Upper lobe of left lung (tissue), 6 donors: ENCODE measurements around the gene GPR89B. TPM values are rescaled to one million over a fixed set of nuclear protein-coding genes. Genes with fewer than 3 reads are reported as not detected.
"Not testable (repeated sequence)": the region's sequence is repeated elsewhere in the genome, so short reads cannot be mapped to it uniquely, and the experiment has no call there.

ENCODE experiments used
- ATAC-seq, 2 donors: fragments of 200-7000 bp; cut with Tn5 transposase; one replicate each; pipeline ENCODE4 v1.9.1; 2022; ENCODE audit warnings: mild to moderate bottlenecking in 2 of 2, moderate library complexity in 2 of 2; ENCODE audit not compliant: low FRiP score in 2 of 2
- DNase-seq, 2 donors: peaks; one replicate each; pipeline ENCODE4 v3.0.0-alpha.2; 2019 to 2020
- H3K27ac ChIP-seq, 4 donors: fragments of 200-600 bp; sonication (generic); one replicate each; pipeline ENCODE4 v1.5.1; 2016 to 2019
- H3K27me3 ChIP-seq, 4 donors: fragments of 200-600 bp; sonication (generic); one replicate each; pipeline ENCODE4 v1.5.1; 2017 to 2019
- H3K36me3 ChIP-seq, 4 donors: fragments of 200-600 bp; sonication (generic); one replicate each; pipeline ENCODE4 v1.5.1; 2016 to 2019
- H3K4me1 ChIP-seq, 4 donors: fragments of 200-600 bp; sonication (generic); one replicate each; pipeline ENCODE4 v1.5.1; 2018 to 2019
- H3K4me3 ChIP-seq, 4 donors: fragments of 200-600 bp; sonication (generic); one replicate each; pipeline ENCODE4 v1.5.1; 2017 to 2019; ENCODE audit warnings: mild to moderate bottlenecking in 2 of 4, moderate library complexity in 1 of 4
- H3K9me3 ChIP-seq, 4 donors: fragments of 200-600 bp; sonication (generic); one replicate each; pipeline ENCODE4 v1.5.1; 2018 to 2019
- WGBS, 2 donors: methylation state at CpG; one replicate each; pipeline ENCODE4 v1.1.5; 2017 to 2018; 5-methylcytosine and 5-hydroxymethylcytosine counted together
- total RNA-seq, 6 donors: library from RNA; depleted of rRNA in 4 of 6; stranded (reverse); fragments of >200 nt in 4 of 6; gene quantifications; one replicate each; pipeline versions ENCODE4 v1.1.0 to v1.2.1, GENCODE V29; 2016 to 2021
- donor health status: DM: no; HTN: no; CAD: no; lungs with moderate emphysema.
- donor health status: DM: no; HTN: yes; CAD: no; lungs with severe emphysema.

The GPR89B gene
- total RNA-seq, 6 donors from 2014 or later: 10.5 to 43.0 (median 20.3) TPM

DNA sequence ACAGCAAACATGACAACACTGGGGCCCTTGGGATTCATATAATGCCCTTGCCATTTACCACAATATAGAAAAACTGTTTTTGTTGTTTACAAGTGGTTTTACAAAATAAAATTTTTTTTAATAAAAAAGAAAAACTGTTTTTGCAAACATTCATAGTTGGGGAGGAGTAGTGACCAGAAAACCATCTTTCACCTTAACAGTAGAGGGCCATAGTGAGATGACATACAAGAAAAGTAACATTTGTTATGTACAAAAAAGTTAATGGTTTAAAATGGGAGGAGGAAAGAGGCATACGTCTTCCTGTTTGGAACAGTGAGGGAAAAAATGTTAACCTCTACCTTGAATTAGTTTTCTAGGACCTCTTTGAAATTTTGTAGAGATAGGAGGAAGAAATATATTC, 30.7 kb downstream of the GPR89B start:
- H3K4me3 ChIP-seq, H3K4me1 ChIP-seq, ATAC-seq, H3K27ac ChIP-seq, H3K9me3 ChIP-seq, H3K36me3 ChIP-seq, DNase-seq, H3K27me3 ChIP-seq: not testable (repeated sequence)
- 53 to 75% methylated on average over 1 of the region's 1 CpG for WGBS, 2 donors

DNA sequence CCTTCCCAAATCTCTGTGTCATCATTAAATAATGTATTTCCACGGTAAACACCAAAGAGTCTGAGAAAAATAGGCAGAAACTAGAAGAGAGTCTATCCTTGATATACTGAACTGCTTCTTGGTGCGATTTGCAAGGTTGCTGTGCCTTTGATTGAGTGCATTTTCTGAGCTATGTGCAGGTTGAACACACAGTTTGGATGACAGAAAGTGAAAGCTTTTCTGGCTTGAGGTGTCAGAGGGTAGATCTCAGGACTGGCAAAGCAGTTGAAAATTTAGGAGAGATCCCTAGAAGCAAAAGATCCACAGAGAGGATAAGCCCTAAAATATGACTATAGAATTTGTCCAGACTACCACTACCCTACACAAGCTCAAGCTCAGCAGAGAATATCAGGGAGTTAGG, 31.5 kb downstream of the GPR89B start:
- not testable (repeated sequence) for H3K9me3 ChIP-seq, H3K4me1 ChIP-seq, ATAC-seq, H3K36me3 ChIP-seq, H3K4me3 ChIP-seq, H3K27ac ChIP-seq, H3K27me3 ChIP-seq, DNase-seq
- WGBS, 2 donors: 86 to 98% methylated on average over 2 of the region's 2 CpGs

DNA sequence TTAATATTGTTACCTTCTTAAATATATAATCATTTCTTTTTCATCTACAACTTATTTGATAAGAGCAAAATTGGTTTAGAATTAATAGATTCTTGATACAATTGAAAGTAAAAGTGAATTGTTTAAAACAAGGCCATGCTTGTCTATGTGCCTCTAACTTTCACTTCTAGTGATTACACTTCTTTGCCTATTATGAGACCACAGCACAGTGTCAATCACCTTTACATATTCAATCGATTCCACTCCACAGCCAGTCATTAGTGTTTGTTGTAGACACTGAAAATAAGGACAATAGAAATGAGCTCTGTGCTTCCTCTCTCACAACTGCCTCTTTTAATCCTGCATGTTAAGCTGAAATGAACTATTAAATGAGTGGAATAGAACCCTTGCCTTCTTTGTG, 36.4 kb downstream of the GPR89B start:
- H3K4me1 ChIP-seq, H3K27ac ChIP-seq, DNase-seq, H3K4me3 ChIP-seq, H3K9me3 ChIP-seq, ATAC-seq, H3K36me3 ChIP-seq, H3K27me3 ChIP-seq: not testable (repeated sequence)
- WGBS, 2 donors: no CpG with 5 or more reads among the region's 1 CpG

DNA sequence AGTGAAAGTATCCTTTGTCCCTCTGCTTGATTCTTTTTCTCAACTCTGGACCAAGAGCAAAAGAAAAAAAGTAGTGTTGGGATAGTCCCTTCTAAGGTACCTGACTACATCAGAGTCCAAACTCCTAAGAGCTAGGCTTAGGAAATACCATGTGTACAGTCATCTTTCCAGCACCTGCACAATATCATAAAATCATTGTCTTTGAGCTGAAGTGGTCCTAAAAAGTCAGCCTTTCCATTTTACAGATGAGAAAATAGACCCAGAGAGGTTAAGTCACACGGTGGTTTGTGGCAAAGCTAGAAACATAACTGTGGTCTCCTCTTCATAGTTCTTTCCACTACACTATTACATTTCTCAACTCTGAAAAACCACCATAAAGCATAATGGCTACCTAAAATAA, 38.4 kb downstream of the GPR89B start:
- not testable (repeated sequence) for H3K36me3 ChIP-seq, H3K4me3 ChIP-seq, H3K27me3 ChIP-seq, H3K4me1 ChIP-seq, DNase-seq, H3K27ac ChIP-seq, H3K9me3 ChIP-seq, ATAC-seq
- no CpG with 5 or more reads among the region's 1 CpG for WGBS, 2 donors

DNA sequence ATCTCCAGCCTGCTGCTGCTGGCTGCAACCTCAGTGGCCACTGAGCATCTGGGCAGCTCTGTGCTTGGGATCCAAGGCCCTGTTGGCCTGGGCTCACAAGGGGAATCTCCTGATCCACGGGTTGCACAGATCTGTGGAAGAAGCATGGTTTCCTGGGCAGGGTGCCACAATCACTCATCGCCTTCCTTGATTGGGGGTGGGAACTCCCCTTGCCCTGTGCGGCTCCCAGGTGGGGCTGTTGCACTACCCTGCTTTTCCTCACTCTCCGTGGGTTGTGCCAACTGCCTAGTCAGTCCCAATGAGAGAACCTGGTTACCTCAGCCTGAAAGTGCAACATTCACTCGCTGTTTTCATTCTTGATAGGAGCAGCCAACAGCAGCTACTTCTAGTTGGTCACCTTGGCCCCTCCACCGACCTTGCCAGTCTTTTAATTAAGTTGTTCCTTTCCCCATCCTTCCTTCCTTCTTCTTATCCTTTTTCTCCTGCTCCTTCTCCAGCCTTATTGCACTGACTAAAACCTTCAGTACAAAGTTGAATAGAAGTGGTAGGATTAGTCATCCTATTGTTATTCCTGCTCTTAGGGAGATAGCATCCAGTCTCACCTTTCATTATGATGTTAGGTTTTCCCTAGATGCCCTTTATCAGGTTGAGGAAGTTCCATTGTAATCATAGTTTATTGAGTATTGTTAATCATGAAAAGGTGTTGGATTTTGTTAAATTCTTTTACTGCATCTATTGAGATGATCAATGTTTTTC, 50.9 kb downstream of the GPR89B start:
- not testable (repeated sequence) for DNase-seq, H3K4me1 ChIP-seq, H3K36me3 ChIP-seq, ATAC-seq, H3K4me3 ChIP-seq, H3K27ac ChIP-seq, H3K27me3 ChIP-seq, H3K9me3 ChIP-seq
- 75 to 89% methylated on average over 2 to 3 of the region's 6 CpGs for WGBS, 2 donors

DNA sequence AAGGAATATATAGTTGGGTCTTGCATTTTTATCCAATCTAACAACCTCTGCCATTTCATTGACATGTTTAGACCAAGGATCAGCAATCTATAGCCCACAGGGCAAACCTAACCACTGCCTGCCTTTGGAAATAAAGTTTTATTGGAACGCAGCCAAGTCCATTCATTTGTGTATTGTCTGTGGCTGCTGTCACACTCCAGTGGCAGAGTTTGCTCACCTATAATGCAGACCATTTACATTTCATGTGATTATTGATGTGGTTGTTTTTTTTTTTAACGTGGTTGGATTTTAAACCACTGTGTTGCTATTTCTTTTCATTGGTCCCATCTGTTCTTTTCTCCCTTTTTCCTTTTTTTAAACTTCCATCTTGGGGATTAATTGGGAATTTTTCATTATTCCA, 57.2 kb downstream of the GPR89B start:
- H3K27me3 ChIP-seq, H3K4me1 ChIP-seq, H3K36me3 ChIP-seq, DNase-seq, H3K27ac ChIP-seq, ATAC-seq, H3K9me3 ChIP-seq, H3K4me3 ChIP-seq: not testable (repeated sequence)
- WGBS, 2 donors: 69 to 71% methylated on average over 2 of the region's 2 CpGs

DNA sequence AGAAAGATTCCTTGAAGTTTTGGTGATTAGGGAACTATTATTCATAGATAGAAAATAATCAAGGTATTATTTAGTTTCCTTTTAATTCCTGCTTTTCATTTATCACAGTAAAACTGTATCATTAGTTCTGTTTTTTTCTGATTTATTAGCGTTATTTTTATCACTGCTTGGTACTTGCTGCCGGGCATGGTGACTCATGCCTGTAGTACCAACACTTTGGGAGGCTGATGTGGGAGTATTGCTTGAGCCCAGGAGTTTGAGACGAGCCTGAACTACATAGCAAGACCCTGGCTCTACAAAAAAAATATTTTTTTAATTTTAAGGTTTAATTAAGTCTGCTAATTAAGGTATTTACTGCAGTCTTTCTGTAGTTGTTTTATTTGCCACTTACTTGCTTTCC, 59.7 kb downstream of the GPR89B start:
- H3K9me3 ChIP-seq, H3K27me3 ChIP-seq, H3K27ac ChIP-seq, H3K4me3 ChIP-seq, H3K4me1 ChIP-seq, ATAC-seq, DNase-seq, H3K36me3 ChIP-seq: not testable (repeated sequence)
- 85 to 87% methylated on average over 3 of the region's 3 CpGs for WGBS, 2 donors

DNA sequence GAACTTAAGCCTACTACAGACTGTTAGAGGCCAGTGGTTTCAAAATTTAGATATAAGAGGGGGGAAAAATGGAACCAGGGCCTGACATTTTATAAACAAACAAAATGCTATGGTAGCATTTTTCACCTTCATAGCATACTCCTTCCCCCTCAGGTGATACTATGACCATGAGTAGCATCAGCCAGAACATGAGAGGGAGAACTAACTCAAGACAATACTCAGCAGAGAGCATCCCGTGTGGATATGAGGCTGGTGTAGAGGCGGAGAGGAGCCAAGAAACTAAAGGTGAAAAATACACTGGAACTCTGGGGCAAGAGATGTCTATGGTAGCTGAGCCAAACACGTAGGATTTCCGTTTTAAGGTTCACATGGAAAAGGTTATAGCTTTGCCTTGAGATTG, 64.7 kb downstream of the GPR89B start:
- H3K4me3 ChIP-seq, H3K27me3 ChIP-seq, H3K36me3 ChIP-seq, DNase-seq, H3K9me3 ChIP-seq, ATAC-seq, H3K27ac ChIP-seq, H3K4me1 ChIP-seq: not testable (repeated sequence)
- WGBS, 2 donors: 91 to 97% methylated on average over 4 of the region's 4 CpGs

DNA sequence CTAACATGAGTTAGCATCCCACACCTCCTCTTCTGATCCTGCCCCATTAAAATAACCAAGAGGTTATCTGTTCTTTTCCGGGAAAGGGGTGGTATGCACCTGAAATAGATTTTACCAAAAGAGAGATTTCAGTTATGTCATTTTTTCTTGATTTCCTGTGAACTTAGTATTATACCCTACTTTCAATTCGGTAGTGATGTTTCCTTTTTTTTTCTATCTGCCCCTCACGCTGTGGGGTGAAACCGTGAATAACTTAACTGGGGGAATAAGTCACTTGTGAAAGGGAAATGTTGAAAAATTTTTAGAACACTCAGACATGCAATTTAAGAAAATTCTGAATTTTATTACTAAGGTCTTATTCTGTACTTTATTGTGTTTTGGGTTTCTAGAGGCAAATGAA, 65.2 kb downstream of the GPR89B start:
- H3K4me3 ChIP-seq, DNase-seq, H3K4me1 ChIP-seq, H3K9me3 ChIP-seq, H3K27ac ChIP-seq, H3K27me3 ChIP-seq, ATAC-seq, H3K36me3 ChIP-seq: not testable (repeated sequence)
- WGBS, 2 donors: 87 to 92% methylated on average over 4 of the region's 4 CpGs

DNA sequence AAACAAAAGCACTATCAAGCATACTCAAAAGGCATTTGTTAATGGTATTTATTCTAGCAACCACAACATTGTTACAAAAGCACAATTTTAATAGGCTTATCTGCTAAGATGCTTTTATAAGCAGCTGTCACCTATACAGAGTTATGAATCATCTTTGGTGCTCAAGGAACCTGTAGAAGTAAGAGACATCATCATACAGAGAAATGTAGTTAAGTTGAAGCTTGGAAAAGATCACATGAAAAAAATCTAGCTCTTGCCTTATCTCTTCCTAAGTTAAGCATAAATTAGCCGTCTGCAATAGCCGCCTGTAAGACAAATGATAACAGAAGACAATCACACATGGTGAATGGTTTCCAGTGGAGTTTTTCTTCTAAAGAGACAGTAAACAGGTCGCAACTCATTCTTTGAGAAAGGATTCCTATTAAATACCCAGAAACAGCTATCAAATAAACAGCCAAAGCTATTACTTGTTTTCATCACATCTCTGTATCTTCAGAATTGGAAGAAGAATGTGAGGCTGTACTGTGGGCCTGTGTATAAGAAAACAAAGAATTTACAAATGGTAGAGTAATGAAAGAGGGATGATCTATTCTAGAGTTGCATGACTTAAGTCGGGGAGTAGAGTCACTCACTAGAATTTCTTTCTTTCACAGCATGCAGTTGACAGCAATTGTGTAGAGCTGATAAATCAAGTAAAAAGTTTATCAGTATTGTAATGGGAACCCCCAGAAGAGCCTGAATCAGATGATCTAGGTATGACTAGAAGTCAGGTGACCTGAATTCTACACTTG, 65.8 kb downstream of the GPR89B start:
- H3K27me3 ChIP-seq, H3K36me3 ChIP-seq, H3K4me1 ChIP-seq, H3K27ac ChIP-seq, ATAC-seq, H3K9me3 ChIP-seq, H3K4me3 ChIP-seq, DNase-seq: not testable (repeated sequence)
- 92 to 94% methylated on average over 3 of the region's 4 CpGs for WGBS, 2 donors

DNA sequence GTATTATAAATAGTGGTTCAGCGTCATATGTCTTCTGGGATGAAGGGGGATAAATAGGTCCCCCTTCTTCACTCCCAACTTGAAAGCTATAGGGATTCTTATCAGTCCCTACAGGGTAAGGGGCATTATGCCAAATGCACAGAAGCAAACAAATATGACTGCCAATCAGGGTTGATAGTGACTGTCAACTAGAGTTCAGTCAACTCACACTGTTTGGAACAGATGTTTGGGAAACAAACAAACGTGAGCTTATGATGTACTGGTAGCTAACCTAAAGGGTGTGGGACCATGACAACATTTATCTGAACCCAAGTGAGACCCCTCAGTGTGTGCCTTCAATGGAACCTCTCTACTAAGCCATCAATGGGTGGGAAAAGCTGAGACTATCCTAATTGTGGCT, 67.9 kb downstream of the GPR89B start:
- not testable (repeated sequence) for H3K36me3 ChIP-seq, H3K9me3 ChIP-seq, DNase-seq, ATAC-seq, H3K4me3 ChIP-seq, H3K4me1 ChIP-seq, H3K27ac ChIP-seq, H3K27me3 ChIP-seq
- WGBS, 2 donors: 91 to 100% methylated on average over 1 of the region's 2 CpGs

DNA sequence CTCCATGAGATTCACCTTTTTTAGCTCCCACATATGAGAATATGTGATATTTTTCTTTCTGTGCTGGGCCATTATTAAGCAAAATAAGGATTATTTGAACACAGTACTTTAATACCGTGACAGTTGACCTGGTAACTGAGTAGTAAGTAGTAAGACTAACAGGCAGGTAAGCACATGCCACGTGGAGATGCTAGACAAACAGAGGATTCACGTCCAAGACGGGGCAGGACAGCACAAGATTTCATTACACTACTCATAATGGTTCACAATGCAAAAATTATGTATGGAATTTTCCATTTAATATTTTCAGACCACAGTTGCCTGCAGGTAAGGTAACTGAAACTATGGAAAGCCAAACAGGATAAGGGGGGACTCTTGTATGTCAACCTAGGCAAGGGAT, 79.5 kb downstream of the GPR89B start:
- ATAC-seq, DNase-seq, H3K9me3 ChIP-seq, H3K36me3 ChIP-seq, H3K4me1 ChIP-seq, H3K27me3 ChIP-seq, H3K27ac ChIP-seq, H3K4me3 ChIP-seq: not testable (repeated sequence)
- WGBS, 2 donors: no CpG with 5 or more reads among the region's 4 CpGs
